Gastroesophageal sphincter (tissue), 4 donors: Measurements from ENCODE around the gene GDF2. TPM values are rescaled to one million over a fixed set of nuclear protein-coding genes. Genes with fewer than 3 reads are reported as not detected.

ENCODE experiments used
- ATAC-seq: fragments of 150-250 bp; one replicate; pipeline ENCODE4 v1.9.1; 2016; ENCODE audit warnings: mild to moderate bottlenecking, moderate library complexity
- H3K27ac ChIP-seq, 4 donors: fragments of 200-600 bp; sonication (generic) in 3 of 4; 1 replicate in 3 of 4; 2 replicates in 1 of 4; pipeline ENCODE4 v1.5.1; 2016 to 2019
- H3K27me3 ChIP-seq: fragments of 200-600 bp; sonication (generic); one replicate; pipeline ENCODE4 v1.5.1; 2019
- H3K36me3 ChIP-seq, 2 donors: fragments of 200-600 bp; sonication (generic); one replicate each; pipeline ENCODE4 v1.5.1; 2019; ENCODE audit warnings: control low read depth in 1 of 2
- H3K4me1 ChIP-seq, 3 donors: fragments of 200-600 bp; sonication (generic); 1 replicate in 2 of 3; 2 replicates in 1 of 3; pipeline ENCODE4 v1.5.1; 2016 to 2019; ENCODE audit warnings: control low read depth in 2 of 3
- H3K4me3 ChIP-seq, 2 donors: fragments of 200-600 bp; sonication (generic); one replicate each; pipeline ENCODE4 v1.5.1; 2019; ENCODE audit warnings: mild to moderate bottlenecking in 1 of 2, moderate library complexity in 1 of 2
- H3K9me3 ChIP-seq, 3 donors: fragments of 200-600 bp; sonication (generic); one replicate each; pipeline ENCODE4 v1.5.1; 2017 to 2019; ENCODE audit warnings: control low read depth in 2 of 3
- CTCF ChIP-seq, 4 experiments: fragments of 200-600 bp in 2 of 4; fragments of 450-650 bp in 2 of 4; sonication (generic) in 1 of 4; IDR thresholded peaks; one replicate each; pipeline ENCODE4 v1.5.1; 2017 to 2019; ENCODE audit warnings: antibody characterized with exemption in 4 of 4, mild to moderate bottlenecking in 2 of 4, moderate library complexity in 2 of 4
- EP300 ChIP-seq: sonication (generic); formaldehyde crosslinking; IDR thresholded peaks from one replicate; pipeline ENCODE4 v1.6.1; 2017; ENCODE audit warnings: antibody characterized with exemption, mild to moderate bottlenecking
- POLR2A ChIP-seq, 2 donors: fragments of 450-650 bp; IDR thresholded peaks; one replicate each; pipeline ENCODE4 v1.6.1; 2017; ENCODE audit warnings: antibody characterized with exemption in 2 of 2, mild to moderate bottlenecking in 2 of 2, moderate library complexity in 1 of 2
- POLR2AphosphoS5 ChIP-seq: sonication (generic); formaldehyde crosslinking; IDR thresholded peaks from one replicate; pipeline ENCODE4 v1.6.1; 2017; ENCODE audit warnings: antibody characterized with exemption
- WGBS, 2 donors: methylation state at CpG; one replicate each; pipeline ENCODE4 v1.1.5; 2018; ENCODE audit warnings: low coverage in 1 of 2; 5-methylcytosine and 5-hydroxymethylcytosine counted together
- total RNA-seq, 4 donors: library from RNA; depleted of rRNA; stranded (reverse); fragments of >200 nt; gene quantifications; one replicate each; pipeline ENCODE4 v1.1.0, GENCODE V29; 2016

The GDF2 gene
- total RNA-seq, 4 donors from 2014 or later, result not detected

- no peaks in the 10 kb centered on the region for H3K9me3 ChIP-seq
- peaks cover 49% of the 10 kb centered on the region for H3K27me3 ChIP-seq
- H3K27ac ChIP-seq, result peak within 1 kb of the TSS in 2 of 4 donors; percentile 67 to 68
- WGBS, 2 donors, result 32 to 39% methylated on average over 3 to 4 of the region's 64 CpGs
- no peaks in the 10 kb centered on the region for H3K36me3 ChIP-seq
- TF ChIP-seq POLR2A (IDR thresholded peaks at IDR 0.05), result no peak
- TF ChIP-seq POLR2AphosphoS5, result no peak
- TF ChIP-seq EP300, result no peak
- no peak for TF ChIP-seq CTCF (IDR thresholded peaks at IDR 0.05)
- ATAC-seq, result peak; percentile 7
- peaks cover 0 to 33% (median 4%) of the 10 kb centered on the region in 3 donors for H3K4me1 ChIP-seq
- peak within 1 kb of the TSS; percentile 29 to 60 for H3K4me3 ChIP-seq
Measured at GRCh38 chr10:47299611-47300428, 22.4 kb upstream of the GDF2 start, which contains the start of gene GDF10. GDF10 (plus strand) TSS chr10:47300197; CDS start chr10:47300652, 455 bp downstream.

- Histone ChIP-seq H3K9me3 (no peaks in the 10 kb centered on the region), H3K27me3 (peaks cover 49% of the 10 kb centered on the region), H3K4me1 (peaks cover 0 to 33% (median 4%) of the 10 kb centered on the region in 3 donors), H3K36me3 (no peaks in the 10 kb centered on the region), H3K4me3 (peak overlapping the region; percentile 29 to 60), H3K27ac (peak overlapping the region in 2 of 4 donors; percentile 67 to 68)
- TF ChIP-seq POLR2AphosphoS5 (no peak), EP300 (no peak)
- no peak for ATAC-seq
- WGBS, 2 donors, result 18% methylated on average over 5 of the region's 57 CpGs; no CpG with 5 or more reads in 1 of the 2 donors
Measured at GRCh38 chr10:47300429-47300931, 21.8 kb upstream of the GDF2 start.

GRCh38 chr10:47301833-47302232 lies 20.4 kb upstream of the GDF2 start:
- Histone ChIP-seq H3K27me3 (peaks cover 53% of the 10 kb centered on the region), H3K36me3 (no peaks in the 10 kb centered on the region), H3K4me1 (peaks cover 0 to 33% (median 4%) of the 10 kb centered on the region in 3 donors), H3K9me3 (no peaks in the 10 kb centered on the region), H3K27ac (peak overlapping the region in 1 of 4 donors; percentile 68), H3K4me3 (peak overlapping the region in 1 of 2 donors; percentile 60)
- no peak for ATAC-seq
- WGBS, 2 donors, result 54 to 69% methylated on average over 2 of the region's 2 CpGs
- TF ChIP-seq CTCF (IDR thresholded peaks at IDR 0.05) (no peak), POLR2AphosphoS5 (no peak), POLR2A (IDR thresholded peaks at IDR 0.05) (no peak), EP300 (no peak)

- H3K27me3 ChIP-seq, result peaks cover 53% of the 10 kb centered on the region
- no peak for TF ChIP-seq EP300
- H3K36me3 ChIP-seq, result no peaks in the 10 kb centered on the region
- H3K4me3 ChIP-seq, result peak overlapping the region in 1 of 2 donors; percentile 60
- no peak for ATAC-seq
- H3K27ac ChIP-seq, result no peak overlapping the region
- 91 to 97% methylated on average over 4 to 7 of the region's 7 CpGs for WGBS, 2 donors
- H3K9me3 ChIP-seq, result no peaks in the 10 kb centered on the region
- peaks cover 0 to 21% (median 4%) of the 10 kb centered on the region in 3 donors for H3K4me1 ChIP-seq
Measured at GRCh38 chr10:47303105-47303504, 19.1 kb upstream of the GDF2 start.

GRCh38 chr10:47303866-47304265 lies 18.4 kb upstream of the GDF2 start:
- Histone ChIP-seq H3K4me1 (peaks cover 0 to 16% (median 4%) of the 10 kb centered on the region in 3 donors), H3K36me3 (no peaks in the 10 kb centered on the region), H3K9me3 (no peaks in the 10 kb centered on the region), H3K4me3 (no peak overlapping the region), H3K27me3 (peaks cover 53% of the 10 kb centered on the region), H3K27ac (peak overlapping the region in 1 of 4 donors; percentile 12)
- 81 to 100% methylated on average over 3 to 4 of the region's 6 CpGs for WGBS, 2 donors
- TF ChIP-seq CTCF (IDR thresholded peaks at IDR 0.05) (no peak), POLR2AphosphoS5 (no peak), POLR2A (IDR thresholded peaks at IDR 0.05) (no peak), EP300 (no peak)
- no peak for ATAC-seq
